Fibroblast of gingiva (primary cell): ENCODE data around the gene ALDH4A1.

Source experiments
- DNase-seq: peaks from one replicate; pipeline ENCODE4 v3.0.0-alpha.2; 2011; ENCODE audit warnings: low read depth

The ALDH4A1 gene

GRCh38 chr1:18900303-18900841 is 2.0 kb downstream of the ALDH4A1 start:
- peak; percentile 62 for DNase-seq

- no peak for DNase-seq
Measured at GRCh38 chr1:18899363-18900049, 2.8 kb downstream of the ALDH4A1 start.

DNA sequence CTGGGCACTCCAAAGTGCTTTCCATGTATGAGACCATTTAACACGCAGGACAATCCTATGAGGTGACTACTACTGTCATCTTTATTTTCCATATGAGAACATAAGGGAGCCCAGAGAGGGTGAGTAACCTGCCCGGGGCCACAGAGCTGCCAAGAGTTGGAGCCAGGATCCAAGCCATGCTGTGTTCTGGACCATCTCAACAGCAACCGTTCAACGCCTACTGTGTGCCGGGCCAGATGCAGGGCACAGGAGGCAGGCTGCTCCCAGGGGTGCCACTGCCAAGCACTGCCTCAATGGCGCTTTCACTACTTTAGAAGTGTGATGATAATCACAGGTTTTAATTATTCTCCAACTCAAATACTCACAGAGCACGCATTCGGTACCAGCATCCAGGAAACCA is 3.8 kb downstream of the ALDH4A1 start:
- DNase-seq = no peak

DNA sequence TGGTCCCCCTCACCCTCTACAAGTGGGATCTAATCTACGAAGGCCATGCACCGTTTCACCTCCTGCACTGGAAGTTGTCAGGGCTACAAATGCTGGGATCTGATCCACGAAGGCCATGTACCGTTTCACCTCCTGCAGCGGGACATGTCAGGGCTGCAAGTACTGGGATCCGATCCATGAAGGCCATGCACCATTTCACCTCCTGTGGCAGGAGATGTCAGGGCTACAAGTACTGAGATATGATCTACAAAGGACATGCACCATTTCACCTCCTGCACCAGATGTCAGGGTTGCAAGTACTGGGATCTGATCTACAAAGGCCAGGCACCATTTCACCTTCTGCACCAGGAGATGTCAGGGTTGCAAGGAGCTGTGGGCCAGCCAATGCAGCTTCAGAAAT is 7.0 kb downstream of the ALDH4A1 start:
- DNase-seq = no peak

- no peak for DNase-seq
Measured at GRCh38 chr1:18893120-18893519, 9.2 kb downstream of the ALDH4A1 start.

- peak; percentile 39 for DNase-seq
Measured at GRCh38 chr1:18891858-18892257, 10.5 kb downstream of the ALDH4A1 start.

- no peak for DNase-seq
Measured at GRCh38 chr1:18891426-18891780, 11.0 kb downstream of the ALDH4A1 start.

GRCh38 chr1:18890706-18891425 is 11.5 kb downstream of the ALDH4A1 start:
- DNase-seq = peak; percentile 88

DNA sequence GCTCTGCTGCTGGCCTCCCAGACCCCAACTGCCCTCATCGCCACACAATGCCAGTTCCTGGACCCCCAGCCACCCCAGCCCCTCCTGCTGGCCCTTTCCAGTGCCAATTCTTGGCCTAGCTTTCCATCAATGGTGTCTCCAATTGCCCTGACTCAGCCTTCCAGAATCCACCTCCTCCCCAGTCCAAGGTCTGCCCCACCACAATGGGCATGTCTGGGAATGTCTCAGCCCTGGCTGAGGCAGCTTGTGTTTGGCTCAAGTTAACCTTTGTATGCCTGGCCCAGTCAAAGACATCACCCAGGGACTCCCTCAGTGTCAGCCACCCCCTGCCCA is 16.4 kb downstream of the ALDH4A1 start:
- peak; percentile 26 for DNase-seq

DNA sequence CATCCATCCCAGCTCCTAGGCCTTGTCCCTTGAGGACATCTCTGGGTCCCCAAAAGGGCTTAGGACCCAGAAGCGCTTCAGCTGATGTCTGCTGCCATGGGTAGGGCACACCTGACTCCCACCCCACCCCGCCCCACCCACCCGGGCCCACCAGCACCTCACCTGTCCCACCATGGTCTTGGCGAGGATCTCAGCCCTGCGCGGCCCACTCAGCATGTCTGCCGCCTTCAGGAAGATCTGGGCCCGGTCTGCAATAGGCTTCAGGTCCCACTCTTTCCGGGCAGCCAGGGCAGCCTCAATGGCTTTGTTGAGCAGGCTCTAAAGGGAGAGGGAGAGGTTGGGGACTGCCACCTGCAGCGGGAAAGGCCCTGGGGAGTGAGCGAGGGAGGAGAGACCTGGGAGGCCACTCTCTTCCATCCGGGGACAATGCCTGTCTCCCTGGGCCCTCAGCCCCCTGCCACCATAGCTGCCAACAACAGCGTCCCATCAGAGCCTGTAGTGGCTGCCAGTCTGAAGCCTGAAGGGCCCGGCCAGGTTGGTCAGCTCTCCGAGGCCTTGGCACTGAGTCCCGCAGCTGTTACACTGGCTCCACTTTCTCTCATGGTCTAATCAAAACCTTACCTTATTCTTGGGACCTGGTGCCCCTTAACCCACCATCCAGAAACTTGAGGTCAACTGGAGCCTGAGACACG is 16.9 kb downstream of the ALDH4A1 start:
- no peak for DNase-seq

GRCh38 chr1:18884727-18885126 is 17.6 kb downstream of the ALDH4A1 start:
- no peak for DNase-seq

DNA sequence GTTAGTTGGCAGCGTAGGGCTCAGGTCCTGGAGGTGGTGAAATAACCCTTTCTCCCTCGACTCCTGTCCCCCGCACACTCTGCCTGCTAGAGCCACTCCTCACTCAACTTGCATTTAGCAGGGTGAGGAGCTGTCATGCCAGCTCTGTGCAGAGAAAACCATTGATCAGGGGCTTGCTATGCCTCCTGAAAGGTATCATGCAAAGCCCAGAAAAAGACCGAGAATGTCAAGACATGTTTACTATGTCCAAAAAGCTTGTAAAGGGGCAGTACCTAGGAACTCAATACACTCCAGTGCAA is 18.0 kb downstream of the ALDH4A1 start:
- DNase-seq = no peak

DNA sequence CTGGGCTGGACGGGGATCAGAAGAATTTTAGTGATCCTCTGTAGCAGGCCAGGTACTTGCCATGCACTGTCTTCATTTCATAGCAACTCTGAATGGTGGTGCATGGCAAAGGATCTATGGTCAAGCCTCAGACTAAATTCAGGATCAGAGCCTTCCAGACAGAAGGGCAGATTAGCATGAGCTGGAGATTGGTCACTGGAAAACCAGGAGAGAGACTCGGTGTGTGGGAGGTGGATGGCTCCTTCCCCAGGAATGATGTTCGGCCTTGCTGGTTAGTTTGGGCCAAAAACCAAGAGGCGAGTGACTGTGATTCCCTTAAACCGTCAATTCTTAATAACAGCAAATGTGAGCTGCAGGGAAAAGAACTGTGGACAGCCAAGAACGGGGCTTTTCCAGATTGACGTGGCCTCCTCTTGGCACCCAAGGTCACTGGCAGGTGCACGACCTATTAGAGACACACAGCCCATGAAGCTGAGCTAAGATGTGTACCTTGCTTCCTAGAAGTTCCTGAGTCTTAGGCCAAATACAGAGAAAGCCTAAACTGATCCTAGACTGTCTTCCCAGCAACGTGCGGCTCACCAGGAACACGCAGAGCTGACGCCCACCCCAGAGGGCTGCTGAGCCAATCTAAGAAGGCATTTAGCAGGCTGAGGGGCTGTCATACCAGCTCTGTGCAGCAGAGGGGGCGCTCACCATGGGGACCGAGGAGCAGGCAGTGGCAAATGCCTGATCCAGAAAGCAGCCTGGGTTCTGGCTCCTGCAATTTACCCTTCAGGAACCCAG is 18.5 kb downstream of the ALDH4A1 start:
- peak; percentile 58 for DNase-seq

DNA sequence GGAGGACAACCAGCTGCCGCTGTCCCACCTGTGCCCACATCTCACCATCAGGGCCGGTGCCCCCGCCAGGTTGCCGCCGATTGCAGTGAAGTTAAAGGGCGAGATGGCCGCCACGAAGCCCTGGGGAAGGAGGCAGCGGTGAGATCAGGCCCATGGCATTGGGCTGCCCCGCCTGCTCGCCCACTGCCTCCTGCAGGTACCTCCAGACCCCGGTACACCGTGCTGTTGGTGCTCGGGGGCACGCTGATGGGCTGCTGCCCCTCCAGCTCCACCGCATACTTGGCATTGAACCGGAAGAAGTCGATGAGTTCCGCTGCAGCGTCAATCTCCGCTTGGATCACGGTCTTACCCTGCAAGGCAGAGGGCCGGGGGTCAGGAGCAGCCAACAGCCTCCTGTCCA is 19.3 kb downstream of the ALDH4A1 start:
- DNase-seq = no peak

GRCh38 chr1:18882486-18882885 is 19.9 kb downstream of the ALDH4A1 start:
- DNase-seq = no peak

GRCh38 chr1:18881642-18882431 is 20.5 kb downstream of the ALDH4A1 start:
- no peak for DNase-seq

- DNase-seq = no peak
Measured at GRCh38 chr1:18881164-18881563, 21.2 kb downstream of the ALDH4A1 start.

- DNase-seq = no peak
Measured at GRCh38 chr1:18880585-18880984, 21.8 kb downstream of the ALDH4A1 start.

- no peak for DNase-seq
Measured at GRCh38 chr1:18879791-18880309, 22.5 kb downstream of the ALDH4A1 start.

GRCh38 chr1:18879215-18879790 is 23.1 kb downstream of the ALDH4A1 start:
- no peak for DNase-seq
